ENCODE results near the gene CACNA2D3. TPM values are rescaled to one million over a fixed set of nuclear protein-coding genes. Genes with fewer than 3 reads are reported as not detected.

CACNA2D3 gene
- total RNA-seq, 4 donors from 2014 or later, result 0.30 to 9.6 (median 3.9) TPM

DNA sequence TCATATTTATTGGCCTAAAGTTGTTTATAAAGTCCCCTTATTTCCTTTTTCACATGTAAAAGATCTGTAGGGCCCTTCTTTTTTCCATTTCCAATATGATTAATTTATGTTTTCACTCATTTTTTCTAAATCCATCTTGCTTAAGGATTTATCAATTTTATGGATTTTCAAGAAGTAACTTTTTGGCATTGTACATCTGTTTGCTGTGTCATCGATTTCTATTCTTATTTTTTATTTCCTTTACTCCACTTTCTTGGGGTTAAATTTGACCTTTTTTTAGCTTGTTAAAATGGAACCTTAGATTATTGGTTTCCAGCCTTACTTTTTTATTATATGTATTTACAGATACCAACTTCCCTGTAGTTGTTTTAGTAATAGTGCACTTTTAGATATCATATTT is 597.6 kb downstream of the CACNA2D3 start:
- Histone ChIP-seq H3K4me3 (no peak overlapping the region), H3K27me3 (no peaks in the 10 kb centered on the region), H3K4me1 (no peaks in the 10 kb centered on the region), H3K9me3 (no peaks in the 10 kb centered on the region), H3K27ac (no peak overlapping the region), H3K36me3 (no peaks in the 10 kb centered on the region)
- TF ChIP-seq EP300 (IDR thresholded peaks at IDR 0.05) (no peak), POLR2A (IDR thresholded peaks at IDR 0.05) (no peak)
- TF ChIP-seq, protein P1, sequence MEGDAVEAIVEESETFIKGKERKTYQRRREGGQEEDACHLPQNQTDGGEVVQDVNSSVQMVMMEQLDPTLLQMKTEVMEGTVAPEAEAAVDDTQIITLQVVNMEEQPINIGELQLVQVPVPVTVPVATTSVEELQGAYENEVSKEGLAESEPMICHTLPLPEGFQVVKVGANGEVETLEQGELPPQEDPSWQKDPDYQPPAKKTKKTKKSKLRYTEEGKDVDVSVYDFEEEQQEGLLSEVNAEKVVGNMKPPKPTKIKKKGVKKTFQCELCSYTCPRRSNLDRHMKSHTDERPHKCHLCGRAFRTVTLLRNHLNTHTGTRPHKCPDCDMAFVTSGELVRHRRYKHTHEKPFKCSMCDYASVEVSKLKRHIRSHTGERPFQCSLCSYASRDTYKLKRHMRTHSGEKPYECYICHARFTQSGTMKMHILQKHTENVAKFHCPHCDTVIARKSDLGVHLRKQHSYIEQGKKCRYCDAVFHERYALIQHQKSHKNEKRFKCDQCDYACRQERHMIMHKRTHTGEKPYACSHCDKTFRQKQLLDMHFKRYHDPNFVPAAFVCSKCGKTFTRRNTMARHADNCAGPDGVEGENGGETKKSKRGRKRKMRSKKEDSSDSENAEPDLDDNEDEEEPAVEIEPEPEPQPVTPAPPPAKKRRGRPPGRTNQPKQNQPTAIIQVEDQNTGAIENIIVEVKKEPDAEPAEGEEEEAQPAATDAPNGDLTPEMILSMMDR (IDR thresholded peaks at IDR 0.05), result no peak
- no peak for DNase-seq (ENCODE audit: low spot score in 2 of 2)
- 81 to 82% methylated on average over 1 of the region's 1 CpG for WGBS, 2 donors

DNA sequence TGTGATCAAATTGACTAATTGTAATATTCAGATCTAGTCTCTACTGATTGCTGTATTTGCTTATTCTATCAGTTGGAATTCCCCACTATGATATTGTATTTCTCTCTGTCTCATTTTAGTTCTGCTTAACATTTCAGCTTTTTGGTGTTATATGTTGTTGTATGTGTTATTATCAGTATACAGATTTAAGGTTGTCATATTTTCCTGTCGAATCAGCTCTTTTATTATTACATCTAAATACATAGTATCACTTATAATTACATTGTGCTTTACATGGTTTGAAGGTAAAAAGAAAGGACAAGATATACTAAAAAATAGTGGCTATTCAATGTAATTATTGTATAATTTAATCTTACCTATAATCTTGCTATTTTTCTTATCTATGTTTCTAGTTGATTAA is 598.3 kb downstream of the CACNA2D3 start:
- no peaks in the 10 kb centered on the region for H3K27me3 ChIP-seq
- H3K27ac ChIP-seq, result no peak overlapping the region
- H3K4me1 ChIP-seq, result no peaks in the 10 kb centered on the region
- 94 to 98% methylated on average over 1 of the region's 1 CpG for WGBS, 2 donors
- H3K36me3 ChIP-seq, result no peaks in the 10 kb centered on the region
- DNase-seq (ENCODE audit: low spot score in 2 of 2), result no peak
- H3K9me3 ChIP-seq, result no peaks in the 10 kb centered on the region
- TF ChIP-seq POLR2A (IDR thresholded peaks at IDR 0.05) (no peak), EP300 (IDR thresholded peaks at IDR 0.05) (no peak)
- TF ChIP-seq, protein P1 (IDR thresholded peaks at IDR 0.05), result no peak
- H3K4me3 ChIP-seq, result no peak overlapping the region

DNA sequence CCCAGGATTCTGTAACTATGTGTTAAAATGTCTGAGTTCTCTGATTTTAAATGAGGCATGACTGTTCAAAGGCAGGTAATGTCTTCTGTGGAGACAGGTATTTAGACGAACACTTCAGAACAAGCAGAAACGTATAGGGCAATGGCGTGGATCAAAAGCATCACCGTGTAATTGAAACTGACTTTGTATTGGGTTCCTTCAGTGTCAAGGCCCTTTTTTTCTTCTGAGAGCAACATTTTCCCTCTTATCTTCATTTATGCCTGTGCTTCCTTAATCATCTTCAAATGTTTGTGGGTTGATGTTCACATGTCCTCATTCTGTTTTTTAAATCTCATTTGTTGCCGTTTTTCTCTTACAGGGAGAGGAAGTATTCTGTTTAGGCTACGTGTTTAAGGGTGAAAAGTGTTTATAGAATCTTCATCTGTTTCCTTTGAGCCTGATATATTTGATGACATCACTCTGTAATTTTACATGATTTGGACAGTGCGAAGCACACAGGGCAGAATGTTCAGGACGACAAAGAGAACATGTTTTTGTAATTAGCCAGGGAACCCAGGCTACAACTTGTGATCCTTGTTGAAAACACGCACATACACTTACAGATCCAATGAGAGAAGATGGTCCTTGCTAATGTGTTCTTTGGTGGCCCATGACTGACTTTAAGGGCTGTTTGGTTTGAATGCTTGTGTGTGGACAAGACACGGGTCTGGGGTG is 609.5 kb downstream of the CACNA2D3 start:
- H3K36me3 ChIP-seq, result no peaks in the 10 kb centered on the region
- DNase-seq (ENCODE audit: low spot score in 2 of 2), result no peak
- no peak overlapping the region for H3K27ac ChIP-seq
- TF ChIP-seq POLR2A (IDR thresholded peaks at IDR 0.05) (no peak), EP300 (IDR thresholded peaks at IDR 0.05) (no peak)
- TF ChIP-seq, protein P1 (IDR thresholded peaks at IDR 0.05), result no peak
- no peak overlapping the region for H3K4me3 ChIP-seq
- H3K9me3 ChIP-seq, result peaks cover 0 to 7% (median 3%) of the 10 kb centered on the region in 4 donors
- H3K4me1 ChIP-seq, result peaks cover 0 to 4% (median 0%) of the 10 kb centered on the region in 4 donors
- WGBS, 2 donors, result 57 to 65% methylated on average over 10 of the region's 10 CpGs
- no peaks in the 10 kb centered on the region for H3K27me3 ChIP-seq

DNA sequence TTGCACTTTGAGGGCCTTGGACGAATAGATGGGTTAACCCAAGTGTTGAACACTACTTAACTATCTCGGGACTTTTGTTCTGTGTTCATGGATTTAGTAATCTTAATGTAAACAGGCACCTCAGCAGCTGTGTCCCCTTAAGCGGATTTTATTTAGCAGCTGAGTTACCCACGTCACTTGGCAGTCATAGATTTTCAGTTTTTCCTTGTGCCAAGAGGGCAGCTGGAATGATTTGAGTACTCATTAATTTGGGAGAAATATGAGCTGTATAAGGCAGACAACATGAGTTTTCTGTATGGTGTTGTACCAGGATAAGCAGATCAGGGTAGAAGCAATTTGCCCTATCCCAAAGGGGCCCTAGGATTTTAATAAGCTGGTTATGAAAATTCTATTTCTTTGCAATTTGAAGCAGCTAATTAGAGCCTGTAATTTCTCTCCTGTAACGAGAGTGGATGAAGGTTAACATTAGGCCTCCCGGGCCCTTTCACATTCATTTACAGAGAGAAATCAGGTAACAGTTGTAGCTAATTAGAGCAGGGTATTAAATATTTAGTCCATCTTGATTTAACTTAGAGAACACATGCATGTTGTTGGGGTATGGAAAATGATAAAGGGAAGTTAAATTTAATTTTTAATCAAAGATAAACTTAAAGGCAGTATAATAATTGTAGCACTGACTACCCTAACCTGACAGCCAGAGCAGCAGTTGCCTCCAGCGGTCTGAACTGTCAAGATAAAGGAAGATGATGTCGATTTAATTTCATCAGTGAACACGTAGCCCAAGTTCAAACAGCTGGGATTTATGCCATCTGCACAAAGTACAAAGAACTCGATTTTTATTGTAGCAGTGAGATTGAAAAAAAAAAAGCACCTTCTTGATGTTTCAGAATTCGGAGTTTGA is 611.0 kb downstream of the CACNA2D3 start:
- WGBS, 2 donors, result 81 to 83% methylated on average over 11 of the region's 11 CpGs
- no peak overlapping the region for H3K4me3 ChIP-seq
- DNase-seq (ENCODE audit: low spot score in 2 of 2), result no peak
- TF ChIP-seq, protein P1 (IDR thresholded peaks at IDR 0.05), result no peak
- TF ChIP-seq POLR2A (IDR thresholded peaks at IDR 0.05), result no peak
- no peak for TF ChIP-seq EP300 (IDR thresholded peaks at IDR 0.05)
- H3K27ac ChIP-seq, result no peak overlapping the region
- peaks cover 0 to 4% (median 0%) of the 10 kb centered on the region in 4 donors for H3K4me1 ChIP-seq
- no peaks in the 10 kb centered on the region for H3K9me3 ChIP-seq
- H3K27me3 ChIP-seq, result no peaks in the 10 kb centered on the region
- no peaks in the 10 kb centered on the region for H3K36me3 ChIP-seq

DNA sequence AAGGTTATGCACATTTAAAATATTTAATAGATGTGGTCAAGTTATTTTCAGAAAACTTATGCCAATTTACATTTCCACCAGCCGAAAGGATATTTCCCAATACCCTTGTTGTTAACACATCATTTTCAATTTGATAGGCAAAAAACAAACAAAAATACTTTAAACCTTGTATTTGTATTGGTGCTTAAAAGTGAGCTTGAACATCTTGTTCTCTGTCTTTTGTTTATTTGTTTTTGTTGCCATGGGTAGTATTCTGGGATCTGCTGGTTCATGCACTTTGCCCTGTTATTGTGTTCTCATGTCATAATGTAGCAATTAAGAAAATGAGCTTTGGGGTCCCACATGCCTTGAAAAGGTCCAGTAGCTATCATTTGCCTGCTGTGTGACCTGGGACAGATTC is 614.1 kb downstream of the CACNA2D3 start:
- H3K4me3 ChIP-seq, result no peak overlapping the region
- 16 to 26% methylated on average over 1 of the region's 1 CpG for WGBS, 2 donors
- DNase-seq (ENCODE audit: low spot score in 2 of 2), result no peak
- no peak overlapping the region for H3K27ac ChIP-seq
- H3K27me3 ChIP-seq, result no peaks in the 10 kb centered on the region
- H3K36me3 ChIP-seq, result no peaks in the 10 kb centered on the region
- H3K9me3 ChIP-seq, result no peaks in the 10 kb centered on the region
- peaks cover 0 to 4% (median 0%) of the 10 kb centered on the region in 4 donors for H3K4me1 ChIP-seq
- TF ChIP-seq, protein P1 (IDR thresholded peaks at IDR 0.05), result no peak
- TF ChIP-seq POLR2A (IDR thresholded peaks at IDR 0.05) (no peak), EP300 (IDR thresholded peaks at IDR 0.05) (no peak)

Data from tibial nerve (tissue), 4 donors.